AG04449 (cell line): ENCODE data around the gene DCDC1.

Experiments used
- CTCF ChIA-PET: fragments of 350-600 bp; formaldehyde crosslinking; extraction: SDS; loops from one replicate; lab custom pipeline; 2021; ENCODE audit warnings: antibody characterized with exemption; lab: Yijun Ruan, JAX
- POLR2A ChIA-PET: fragments of 400-600, 350-600 bp; formaldehyde crosslinking; extraction: SDS; loops from one replicate; lab custom pipeline; 2020; ENCODE audit warnings: antibody characterized with exemption, inconsistent platforms; lab: Yijun Ruan, JAX
- DNase-seq: peaks from one replicate; pipeline ENCODE4 v3.0.0-alpha.2; 2010; ENCODE audit warnings: low read depth, low spot score
- H3K4me3 ChIP-seq: 2 replicates; pipeline ENCODE4 v1.5.1; 2011; ENCODE audit warnings: low read depth, mild to moderate bottlenecking, control low read depth, low read length
- TF ChIP-seq, protein P1 (sequence below): IDR thresholded peaks from one replicate; pipeline ENCODE4 v1.5.1; 2011; ENCODE audit warnings: mild to moderate bottlenecking, moderate library complexity, low read length, control low read depth, inconsistent platforms; ENCODE audit not compliant: insufficient read depth; ENCODE audit errors: missing control alignments

DCDC1 gene

DNA sequence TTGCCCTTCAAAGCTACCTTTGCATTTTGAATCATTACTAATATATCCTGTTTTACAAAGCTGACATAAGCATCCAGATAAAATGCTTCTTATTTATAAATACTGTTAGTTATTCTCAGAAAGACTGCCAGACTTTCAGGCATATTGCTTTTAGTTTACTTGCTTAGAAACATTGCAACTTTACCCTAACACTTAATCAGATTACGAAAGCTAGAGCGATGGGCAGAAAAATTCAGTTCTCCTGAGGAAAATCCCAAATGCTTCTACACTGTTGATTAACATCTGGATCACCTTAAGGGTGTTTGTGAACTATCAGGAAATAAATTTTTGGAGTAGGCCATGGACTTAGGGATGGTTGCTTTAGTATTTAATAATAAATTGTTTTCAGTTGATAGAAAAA is 493.7 kb downstream of the DCDC1 start:
- ChIA-PET CTCF (no interaction called here), POLR2A (no interaction called here)
- DNase-seq = no peak
- TF ChIP-seq, protein P1, sequence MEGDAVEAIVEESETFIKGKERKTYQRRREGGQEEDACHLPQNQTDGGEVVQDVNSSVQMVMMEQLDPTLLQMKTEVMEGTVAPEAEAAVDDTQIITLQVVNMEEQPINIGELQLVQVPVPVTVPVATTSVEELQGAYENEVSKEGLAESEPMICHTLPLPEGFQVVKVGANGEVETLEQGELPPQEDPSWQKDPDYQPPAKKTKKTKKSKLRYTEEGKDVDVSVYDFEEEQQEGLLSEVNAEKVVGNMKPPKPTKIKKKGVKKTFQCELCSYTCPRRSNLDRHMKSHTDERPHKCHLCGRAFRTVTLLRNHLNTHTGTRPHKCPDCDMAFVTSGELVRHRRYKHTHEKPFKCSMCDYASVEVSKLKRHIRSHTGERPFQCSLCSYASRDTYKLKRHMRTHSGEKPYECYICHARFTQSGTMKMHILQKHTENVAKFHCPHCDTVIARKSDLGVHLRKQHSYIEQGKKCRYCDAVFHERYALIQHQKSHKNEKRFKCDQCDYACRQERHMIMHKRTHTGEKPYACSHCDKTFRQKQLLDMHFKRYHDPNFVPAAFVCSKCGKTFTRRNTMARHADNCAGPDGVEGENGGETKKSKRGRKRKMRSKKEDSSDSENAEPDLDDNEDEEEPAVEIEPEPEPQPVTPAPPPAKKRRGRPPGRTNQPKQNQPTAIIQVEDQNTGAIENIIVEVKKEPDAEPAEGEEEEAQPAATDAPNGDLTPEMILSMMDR = no peak
- no peak overlapping the region for H3K4me3 ChIP-seq

DNA sequence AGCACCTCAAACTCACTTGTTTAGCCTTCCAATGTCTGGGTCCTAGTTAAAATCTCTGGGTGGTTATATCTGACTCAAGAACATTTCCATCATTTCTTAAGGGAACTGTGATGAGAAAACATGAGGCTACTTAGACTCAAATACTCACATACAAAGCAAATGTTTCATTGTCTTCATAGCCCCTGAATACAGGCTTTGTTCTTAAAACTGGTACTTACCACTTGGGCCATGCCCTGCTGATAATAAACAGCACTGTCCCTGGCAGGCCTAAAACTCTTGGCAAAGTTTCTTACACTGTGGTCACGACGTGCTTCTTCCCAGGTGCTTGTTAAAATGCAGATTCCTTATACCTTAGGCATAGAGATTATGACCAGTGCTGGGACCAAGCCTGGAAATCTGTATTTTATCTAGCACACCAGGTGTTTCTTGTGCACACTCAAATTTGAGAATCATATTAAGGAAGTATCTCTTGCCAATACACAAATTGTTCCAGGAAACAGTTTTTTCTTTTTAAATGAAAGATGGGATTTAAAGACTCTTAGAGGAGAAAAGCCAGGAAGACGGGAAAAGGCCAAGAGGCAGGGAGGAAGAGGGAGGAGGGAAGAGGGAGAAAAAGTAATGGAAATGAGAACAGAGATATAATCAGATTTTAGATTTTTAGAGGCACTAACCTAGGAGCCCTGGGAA is 495.5 kb downstream of the DCDC1 start:
- TF ChIP-seq, protein P1 = no peak
- ChIA-PET POLR2A (no interaction called here), CTCF (no interaction called here)
- DNase-seq = no peak
- no peak overlapping the region for H3K4me3 ChIP-seq

DNA sequence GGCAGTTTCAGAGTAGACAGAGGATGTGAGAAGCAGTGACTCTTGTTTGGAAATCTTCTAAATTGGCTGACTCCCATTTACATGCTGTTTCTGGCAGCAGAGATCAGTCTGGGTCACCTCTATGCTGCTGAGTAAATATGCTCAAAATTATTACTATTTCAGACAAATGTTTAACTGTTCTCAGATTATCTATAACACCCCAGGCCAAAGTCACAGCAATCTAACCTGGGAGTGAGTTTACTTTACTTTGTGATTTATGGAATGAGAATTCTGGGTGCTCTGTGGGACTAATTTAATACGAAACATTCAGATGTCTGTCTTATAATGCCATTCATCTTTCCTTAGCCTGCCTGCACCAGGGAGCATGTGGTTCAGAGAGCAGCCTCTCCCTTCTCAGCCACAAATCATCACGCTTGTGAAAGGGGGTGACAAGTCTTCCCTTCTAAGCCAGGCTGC is 500.9 kb downstream of the DCDC1 start:
- TF ChIP-seq, protein P1 = no peak
- POLR2A ChIA-PET = no interaction called here
- CTCF ChIA-PET = no interaction called here
- DNase-seq = no peak
- no peak overlapping the region for H3K4me3 ChIP-seq

DNA sequence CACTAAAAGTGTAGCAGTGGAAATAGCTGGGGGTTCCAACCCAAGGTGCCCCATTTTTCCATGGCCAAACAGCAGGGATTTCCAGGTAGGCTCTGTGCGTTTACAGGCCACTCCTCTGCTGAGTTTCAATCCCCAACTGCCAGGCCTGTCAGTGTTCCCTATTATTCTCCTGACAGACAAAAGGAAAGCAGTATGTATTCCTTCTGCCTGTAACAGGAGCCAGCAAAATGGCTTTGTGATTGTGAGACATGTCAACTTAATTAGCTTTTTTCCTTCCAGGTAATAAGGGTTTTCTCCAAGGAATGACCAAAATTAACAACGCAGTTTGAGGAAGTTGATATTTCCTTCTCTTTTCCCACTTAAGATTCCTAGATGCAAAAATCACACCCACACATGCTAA is 506.3 kb downstream of the DCDC1 start:
- DNase-seq = no peak
- H3K4me3 ChIP-seq = no peak overlapping the region
- ChIA-PET CTCF (no interaction called here), POLR2A (no interaction called here)
- TF ChIP-seq, protein P1 = no peak

DNA sequence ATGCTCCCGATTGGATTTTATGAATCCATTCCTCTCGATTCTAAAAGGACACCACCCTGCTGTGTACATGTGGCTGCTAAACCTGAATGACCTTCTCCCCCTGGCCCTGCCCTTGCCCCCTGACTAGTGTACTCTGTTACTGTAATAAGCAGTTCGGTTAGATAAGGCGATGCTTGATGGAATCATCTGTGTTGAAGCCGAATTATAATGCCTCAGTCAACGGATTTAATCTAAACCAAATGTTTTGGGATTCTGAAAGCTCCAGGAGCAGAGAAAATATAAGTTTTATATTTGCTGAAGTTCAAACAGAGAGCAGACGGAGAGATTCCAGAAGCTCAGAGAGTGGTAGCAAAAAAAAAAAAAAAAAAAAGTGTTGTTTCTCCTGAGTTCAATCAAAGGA is 508.0 kb downstream of the DCDC1 start:
- DNase-seq = no peak
- TF ChIP-seq, protein P1 = no peak
- CTCF ChIA-PET = interaction anchor here (1.0 kb wide), 2 partner anchors 52 to 1429 kb away, joined by 3 read pairs; no protein-coding TSS in a partner anchor
- POLR2A ChIA-PET = no interaction called here
- H3K4me3 ChIP-seq = no peak overlapping the region

DNA sequence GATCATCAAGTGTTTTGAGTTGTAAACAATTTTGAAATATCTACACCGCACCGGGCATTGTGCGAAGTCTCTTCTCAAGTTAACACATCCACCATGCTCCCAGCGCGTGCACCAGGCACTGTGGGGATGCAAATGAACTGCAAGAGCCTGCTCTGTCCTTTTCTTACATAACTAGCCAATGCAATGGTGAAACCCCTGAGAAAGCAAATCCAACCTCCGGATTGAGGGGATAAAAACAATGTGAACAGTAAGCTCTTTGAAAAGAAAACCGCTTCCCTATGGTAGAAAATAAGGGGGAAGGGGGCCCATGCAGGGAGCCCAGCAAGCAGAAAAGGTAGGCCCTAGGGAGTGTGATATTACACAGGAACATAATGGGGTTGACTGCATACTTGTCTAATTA is 508.5 kb downstream of the DCDC1 start:
- no peak for DNase-seq
- ChIA-PET POLR2A (no interaction called here), CTCF (interaction anchor here (1.0 kb wide), 1 partner anchor 1428 kb away, joined by 3 read pairs; no protein-coding TSS in a partner anchor)
- H3K4me3 ChIP-seq = no peak overlapping the region
- TF ChIP-seq, protein P1 = no peak
